NOMO-1 treated with DMSO at 0.1 percent for 48 hours (cell line): Measurements from ENCODE around the gene FBF1.
"Not testable (repeated sequence)": the region's sequence is repeated elsewhere in the genome, so short reads cannot be mapped to it uniquely, and the experiment has no call there.

ENCODE experiments used
- DNase-seq: peaks from one replicate; lab custom pipeline; 2025; ENCODE audit not compliant: unreplicated experiment; lab: John Stamatoyannopoulos, UW

FBF1 gene

DNA sequence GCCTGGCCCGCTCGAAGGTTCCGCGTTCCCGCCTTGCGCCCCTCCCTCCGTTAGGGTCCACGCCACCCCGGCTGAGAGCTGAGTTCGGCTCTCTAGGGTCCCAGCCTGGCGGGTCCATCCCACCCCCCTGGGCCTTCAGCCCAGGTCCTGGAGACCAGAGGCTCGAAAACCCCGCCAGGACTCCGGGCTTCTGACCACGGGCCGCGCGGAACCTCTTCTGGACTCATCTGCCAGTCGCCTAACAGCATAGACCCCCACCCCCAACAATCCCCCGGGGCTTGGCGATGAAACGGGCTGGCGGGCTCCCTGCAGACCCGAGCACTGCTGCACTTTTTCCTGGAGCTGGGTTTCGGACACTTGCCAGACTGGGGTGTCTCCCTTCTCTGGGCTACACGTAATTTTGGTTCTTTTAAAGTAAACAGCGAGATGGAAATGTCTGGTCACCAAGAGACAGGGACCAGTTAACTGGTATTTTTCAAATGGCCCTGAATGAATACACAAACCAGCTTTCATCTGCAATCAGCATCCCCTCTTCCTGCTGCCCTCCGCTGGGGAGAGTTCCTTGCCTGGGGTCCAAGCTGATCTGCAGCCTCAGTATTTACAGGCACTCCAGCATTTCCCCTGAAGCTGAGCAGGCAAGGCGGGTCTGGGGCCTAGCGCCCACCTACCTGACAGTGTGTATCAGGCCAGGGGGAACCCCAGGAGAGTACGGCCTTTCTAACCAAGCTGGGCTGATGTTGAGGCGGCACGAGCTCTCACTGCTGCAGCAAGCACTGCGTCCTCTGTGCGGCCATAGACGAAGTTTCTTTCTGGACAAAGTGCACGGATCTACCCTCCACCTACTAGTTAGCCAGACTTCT, 43.5 kb downstream of the FBF1 start:
- no peak for DNase-seq

DNA sequence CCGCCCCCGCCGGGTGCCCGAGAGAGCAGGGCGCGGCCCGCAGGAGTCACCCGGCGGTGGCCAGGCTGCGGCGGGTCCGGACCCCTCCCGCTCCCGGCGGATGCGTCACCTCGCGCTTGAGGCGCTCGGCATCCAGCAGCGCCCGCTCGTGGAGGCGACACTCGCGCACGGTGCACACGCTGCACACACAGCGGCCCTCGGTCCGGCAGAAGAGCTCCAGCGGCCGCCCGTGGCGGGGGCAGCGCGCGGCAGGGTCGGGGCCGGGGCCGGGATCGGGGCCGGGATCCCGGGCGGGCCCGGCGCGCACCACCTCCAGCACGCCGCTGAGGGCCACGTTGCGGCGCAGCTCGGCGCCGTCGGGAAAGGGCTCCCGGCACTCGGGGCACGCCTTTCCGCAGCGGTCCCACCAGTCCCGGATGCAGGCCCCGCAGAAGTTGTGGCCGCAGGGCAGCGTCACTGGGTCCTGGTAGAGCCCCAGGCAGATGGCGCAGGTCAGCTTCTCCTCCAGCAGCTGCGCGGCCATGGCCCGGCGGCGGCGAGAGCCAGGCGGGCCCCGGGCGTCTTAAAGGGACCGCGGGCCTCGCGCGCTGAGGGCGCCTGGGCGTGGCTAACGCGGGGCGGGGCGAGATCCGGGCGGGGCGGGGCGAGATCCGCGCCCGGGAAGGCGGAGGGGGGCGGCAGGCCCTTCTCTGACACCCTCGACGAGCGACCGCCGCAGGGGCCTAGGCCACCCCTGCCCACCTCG, 44.3 kb downstream of the FBF1 start, which contains the start of gene TRIM65:
TSS of gene TRIM65 (minus strand) at position 537 of the 745 bp plus-strand sequence. CDS start at position 523, 14 bp downstream.
- peak; percentile 68 for DNase-seq

DNA sequence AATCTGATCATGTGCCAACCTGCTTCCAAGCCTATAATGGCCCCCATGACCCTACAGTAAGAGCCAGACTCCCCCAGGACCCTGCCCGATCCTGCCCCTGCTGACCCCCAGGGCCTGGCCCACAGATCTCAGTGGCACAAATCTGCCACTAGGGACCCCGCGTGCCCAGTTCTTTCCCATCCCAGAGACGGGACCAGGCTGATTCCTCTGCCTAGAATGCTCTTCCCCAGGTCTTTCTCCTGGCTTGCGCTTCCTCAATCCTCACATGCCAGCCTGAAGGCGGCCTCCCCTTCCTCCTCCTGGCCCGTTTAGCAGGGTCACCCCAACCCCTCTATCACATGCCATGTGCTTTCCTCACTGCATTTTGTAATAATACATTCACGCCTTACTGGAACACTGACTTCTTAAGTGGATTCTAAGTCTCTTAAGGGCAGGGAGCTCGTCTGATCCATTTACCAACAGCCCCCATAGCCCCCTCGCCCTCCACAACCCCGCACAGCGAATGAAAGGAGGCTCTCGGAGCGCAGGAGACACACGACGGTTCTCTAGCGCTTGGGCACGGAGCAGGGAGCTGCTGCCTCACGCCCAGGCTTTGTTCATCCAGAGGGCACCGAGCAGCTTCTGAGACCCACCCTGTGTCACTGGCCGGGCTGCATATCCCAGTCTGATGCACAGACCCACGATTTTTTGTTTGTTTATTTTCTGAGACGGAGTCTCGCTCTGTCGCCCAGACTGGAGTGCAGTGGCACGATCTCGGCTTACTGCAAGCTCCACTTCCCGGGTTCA, 45.3 kb downstream of the FBF1 start:
- no peak for DNase-seq

DNA sequence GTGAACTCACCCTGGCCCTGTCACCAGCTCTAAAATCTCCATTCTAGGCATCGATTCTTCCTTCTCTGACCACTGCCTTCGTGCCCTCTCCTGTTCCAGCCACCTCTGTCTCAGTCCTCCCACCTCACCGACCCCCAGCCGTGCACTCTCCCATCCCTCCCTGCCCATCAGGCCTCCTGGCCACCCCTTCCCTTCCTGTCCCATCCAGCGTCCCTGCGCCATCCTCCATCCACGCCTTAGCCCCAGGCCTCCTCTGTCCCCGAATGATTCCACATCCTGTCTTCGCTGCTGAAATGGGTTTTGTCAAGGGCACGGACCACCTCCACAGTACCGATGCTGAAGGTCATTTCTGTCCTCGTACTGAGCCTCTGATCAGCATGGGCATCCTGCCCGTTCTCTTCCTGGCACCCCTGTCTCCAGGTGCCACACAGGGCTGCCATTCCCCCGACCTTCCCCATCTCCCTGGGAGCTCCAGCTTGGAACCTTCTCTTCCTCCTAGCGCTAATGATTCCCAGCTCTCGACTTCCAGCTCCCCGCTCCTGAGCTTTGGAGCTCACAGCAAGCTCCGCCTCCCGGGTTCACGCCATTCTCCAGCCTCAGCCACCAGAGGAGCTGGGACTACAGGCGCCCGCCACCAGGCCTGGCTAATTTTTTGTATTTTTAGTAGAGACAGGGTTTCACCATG, 46.7 kb downstream of the FBF1 start:
- no peak for DNase-seq

DNA sequence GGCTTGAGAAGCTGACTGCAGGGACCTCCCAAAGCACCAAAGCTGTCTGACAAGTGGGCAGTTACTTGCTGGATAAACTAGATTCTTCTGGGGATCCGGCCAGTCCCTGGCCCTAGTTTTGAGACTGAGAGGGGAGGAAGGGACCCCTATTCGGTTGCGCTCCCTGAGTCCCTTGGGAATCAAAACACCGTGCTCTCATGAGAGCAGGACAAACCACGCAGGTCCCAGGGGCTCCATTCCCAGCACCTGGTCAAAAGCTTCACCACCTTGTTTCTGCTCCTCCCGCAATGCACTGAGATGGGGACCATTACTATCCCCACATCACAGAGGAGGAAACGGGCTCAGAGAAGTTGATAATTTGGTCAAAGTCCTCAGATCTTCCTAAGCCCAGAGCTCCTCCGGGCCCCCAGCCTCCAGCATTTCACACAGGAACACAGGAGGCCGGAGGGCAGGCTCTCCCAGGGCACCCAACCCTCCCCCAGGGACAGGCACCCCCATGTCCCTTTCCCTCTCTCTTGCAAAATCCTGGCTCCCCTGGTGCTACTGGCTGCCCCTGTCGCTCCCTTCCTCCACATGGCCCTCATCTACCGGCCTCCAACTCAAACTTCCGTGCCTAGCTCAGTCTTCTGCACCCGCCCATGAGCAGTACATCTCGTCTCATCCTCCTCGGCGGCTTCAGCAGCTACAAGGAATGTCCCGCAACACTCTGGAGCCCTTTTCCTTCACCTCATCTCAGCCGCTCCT, 47.4 kb downstream of the FBF1 start:
- no peak for DNase-seq

DNA sequence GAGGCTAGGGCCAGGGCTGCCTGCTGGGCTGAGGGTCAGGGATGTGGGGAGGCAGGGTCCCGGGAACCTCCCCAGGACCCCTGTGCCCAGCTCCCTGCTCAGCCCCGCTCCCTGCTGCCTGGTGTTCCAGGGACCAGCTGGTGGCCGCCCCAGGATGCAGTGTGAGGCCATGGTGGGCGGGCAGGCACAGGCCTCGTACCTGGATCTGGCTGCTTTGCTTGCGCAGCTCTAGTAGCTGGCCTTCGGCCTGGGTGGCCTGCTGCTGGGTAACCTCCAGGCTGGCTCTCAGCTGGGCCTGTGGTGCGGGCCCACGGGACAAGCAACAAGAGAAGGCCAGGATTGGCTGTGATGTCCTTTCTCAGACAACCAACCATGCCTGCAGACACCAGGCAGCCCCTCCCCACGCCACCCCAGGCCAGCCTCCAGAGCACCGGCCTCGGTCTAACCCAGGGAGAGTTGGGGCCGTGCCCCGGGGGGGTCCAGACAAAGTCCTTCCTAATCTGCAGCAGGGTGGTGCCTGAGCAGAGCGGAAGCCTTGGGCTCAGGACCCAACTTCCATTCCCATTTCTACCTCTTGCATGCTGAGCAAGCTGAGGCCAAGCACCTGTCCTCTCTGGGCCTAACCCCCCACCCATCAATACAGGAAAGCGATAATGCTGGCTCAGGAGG, 48.2 kb downstream of the FBF1 start:
- DNase-seq = no peak

DNA sequence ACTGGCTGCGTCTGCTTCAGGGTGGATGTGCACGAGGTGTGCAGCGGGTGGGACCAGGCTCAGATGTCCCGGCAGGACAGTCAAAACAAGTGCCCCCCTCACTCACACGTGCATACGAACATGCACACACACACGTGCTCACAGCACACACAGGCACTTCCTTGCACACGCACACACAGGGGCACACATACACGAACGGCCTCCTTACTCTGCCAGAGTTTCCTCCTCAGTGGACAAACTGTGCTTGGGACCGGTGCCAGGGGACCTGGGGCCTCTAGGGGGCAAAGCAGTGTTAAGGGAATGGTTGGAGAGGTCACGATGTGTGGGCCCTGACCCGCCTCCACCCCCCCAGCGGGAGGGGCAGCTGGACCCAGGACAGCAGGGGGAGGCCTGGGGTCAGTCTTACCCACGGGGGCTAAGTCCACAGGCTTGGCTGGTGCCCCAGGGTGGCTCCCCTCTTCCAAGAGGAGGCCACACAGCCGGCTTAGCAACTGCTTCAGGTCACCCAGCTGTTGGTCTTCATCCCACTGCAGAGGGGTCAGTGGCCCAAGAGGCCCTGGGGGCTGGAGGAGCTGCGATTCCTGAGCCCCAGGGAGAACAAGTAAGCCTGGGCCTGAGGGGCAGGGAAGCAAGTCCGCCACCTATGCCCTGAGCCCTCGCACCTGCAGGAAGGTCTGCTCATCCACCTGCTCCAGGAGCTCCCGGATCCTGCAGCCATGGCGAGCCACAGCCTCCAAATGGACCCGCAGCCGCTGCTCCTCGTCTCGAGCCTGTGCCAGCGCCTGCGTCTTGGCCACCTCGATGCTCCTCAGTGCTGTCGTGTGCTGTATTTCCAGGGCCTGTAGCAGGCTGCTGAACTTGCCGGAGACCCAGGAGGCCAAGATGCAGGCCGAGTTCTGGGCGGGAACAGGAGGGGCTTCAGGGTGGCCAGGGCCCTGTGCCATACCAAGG, 49.0 kb downstream of the FBF1 start:
- no peak for DNase-seq

DNA sequence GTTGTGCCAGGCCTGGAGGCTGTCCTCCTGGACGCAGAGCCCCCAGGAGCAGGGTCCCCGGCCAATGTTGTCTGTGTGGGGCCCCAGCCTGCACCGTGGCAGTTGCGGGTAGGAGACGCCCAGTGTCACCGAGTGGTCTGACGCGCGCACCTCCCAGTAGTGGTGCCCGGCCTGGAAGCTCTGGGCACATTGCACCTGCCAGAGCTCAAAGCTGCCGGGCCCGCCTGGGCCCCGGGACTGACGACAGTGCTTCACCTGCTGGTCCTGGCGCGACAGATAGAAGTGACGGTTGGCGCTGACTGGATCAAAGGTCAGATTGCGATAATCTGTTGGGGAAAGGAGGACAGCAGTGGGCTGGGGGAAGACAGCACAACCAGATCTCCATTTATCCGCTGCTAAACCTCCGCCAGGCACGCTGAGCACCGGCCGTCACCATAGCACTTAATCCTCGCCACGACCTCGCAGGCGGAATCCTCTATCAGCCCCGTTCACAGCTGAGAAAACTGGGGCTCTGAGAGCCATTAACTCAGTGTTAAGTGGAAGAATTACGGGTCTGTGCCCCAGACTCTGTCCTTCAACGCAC, 49.7 kb downstream of the FBF1 start:
- no peak for DNase-seq

DNA sequence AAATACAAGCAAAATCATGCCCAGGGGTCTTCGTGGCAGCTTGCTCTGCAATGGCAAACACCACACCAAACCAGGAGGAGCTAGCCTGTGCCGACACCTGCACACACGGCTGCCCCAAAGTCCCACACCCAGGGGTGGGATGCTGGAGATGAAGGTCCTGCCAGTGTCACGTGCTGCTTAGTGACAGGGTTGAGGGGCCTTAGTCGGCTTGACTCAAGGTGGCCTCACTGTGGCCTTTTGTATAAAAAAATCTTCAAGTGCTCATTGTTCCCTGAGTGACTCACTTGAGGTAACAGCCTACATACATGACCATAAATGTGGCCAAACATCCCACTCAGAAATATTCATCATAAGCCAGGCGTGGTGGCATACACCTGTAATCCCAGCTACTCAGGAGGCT, 51.4 kb downstream of the FBF1 start:
- no peak for DNase-seq

DNA sequence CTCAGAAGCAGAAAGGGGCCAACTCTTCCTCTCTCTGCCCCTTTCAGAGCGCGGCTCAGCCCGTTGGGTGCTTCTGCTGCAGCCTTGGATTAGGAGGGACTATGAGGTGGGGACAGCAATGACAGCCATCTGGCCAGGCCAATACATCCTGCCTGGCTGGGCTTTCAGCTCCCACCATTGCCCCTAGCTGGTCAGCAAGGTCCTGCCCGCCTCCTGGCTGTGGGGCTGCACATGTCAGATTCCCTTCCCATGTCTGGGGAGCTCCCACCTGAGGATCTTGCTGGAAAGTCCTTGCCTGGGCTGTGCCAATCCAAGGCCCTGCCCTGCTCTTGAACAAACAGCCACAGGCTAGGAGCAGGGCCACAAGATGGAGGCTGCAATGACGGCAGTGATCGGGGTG, 52.4 kb downstream of the FBF1 start:
- DNase-seq = no peak

DNA sequence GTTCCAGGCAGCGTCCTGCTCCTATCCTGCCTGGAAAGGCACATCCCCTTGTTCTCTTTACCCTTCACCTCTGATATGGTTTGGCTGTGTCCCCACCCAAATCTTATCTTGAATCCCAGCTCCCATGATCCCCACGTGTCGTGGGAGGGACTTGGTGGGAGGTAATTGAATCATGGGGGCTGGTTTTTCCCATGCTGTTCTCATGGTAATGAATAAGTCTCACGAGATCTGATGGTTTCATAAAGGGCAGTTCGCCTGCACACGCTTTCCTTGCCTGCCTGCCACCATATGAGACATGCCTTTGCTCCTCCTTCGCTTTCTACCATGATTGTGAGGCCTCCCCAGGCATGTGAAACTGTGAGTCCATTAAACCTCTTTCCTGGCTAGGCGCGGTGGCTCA, 55.0 kb downstream of the FBF1 start:
- not testable (repeated sequence) for DNase-seq

DNA sequence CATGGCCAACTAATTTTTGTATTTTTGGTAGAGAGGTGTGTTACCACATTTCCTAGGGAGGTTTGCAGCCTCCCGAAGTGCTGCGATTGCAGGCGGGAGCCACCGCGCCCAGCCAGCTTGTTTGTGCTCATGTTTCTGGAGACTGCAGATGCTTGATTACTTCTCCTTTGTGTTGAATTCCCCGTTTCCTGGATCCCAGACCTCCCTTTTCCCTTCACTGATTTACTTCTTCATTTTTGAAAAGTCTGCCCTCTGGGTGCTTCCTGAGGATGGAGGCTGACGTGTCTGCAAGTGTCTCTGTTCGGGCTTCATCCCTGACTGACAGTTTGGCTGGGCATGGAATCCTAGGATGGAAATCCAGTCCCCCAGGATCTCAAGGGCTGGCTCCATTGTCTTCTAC, 55.4 kb downstream of the FBF1 start:
- no peak for DNase-seq

DNA sequence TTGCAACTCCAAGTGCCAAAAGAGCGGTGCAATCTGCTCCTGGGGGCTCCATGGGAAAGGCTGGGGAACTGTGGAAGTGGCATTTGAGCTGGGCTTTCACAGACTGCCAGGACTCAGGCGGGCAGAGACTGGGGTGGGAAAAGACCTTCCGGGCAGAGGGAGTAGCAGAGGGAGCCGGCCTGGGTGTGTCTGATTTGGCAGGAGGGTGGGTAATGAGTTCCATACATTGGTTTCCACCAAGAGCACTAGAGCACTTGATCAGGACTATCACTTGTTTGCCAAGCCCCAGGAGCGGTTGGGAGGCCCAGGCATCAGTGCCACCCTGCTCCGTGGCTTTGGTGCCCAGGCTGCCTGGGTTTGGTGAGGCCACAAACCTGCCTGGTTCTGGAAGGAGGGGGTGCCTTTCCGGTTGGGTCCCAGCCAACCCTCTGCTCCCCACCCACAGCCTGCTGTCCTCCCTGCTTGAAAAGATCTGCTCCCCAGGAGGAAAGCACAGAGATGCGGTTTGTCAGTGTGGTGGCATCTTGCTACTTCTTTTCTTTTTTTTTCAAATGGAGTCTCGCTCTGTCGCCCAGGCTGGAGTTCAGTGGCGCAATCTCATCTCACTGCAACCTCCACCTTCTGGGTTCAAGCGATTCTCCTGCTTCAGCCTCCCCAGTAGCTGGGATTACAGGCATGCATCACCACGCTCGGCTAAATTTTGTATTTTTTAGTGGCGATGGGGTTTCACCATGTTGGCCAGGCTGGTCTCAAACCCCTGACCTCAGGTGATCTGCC, 59.0 kb downstream of the FBF1 start:
- DNase-seq = no peak

DNA sequence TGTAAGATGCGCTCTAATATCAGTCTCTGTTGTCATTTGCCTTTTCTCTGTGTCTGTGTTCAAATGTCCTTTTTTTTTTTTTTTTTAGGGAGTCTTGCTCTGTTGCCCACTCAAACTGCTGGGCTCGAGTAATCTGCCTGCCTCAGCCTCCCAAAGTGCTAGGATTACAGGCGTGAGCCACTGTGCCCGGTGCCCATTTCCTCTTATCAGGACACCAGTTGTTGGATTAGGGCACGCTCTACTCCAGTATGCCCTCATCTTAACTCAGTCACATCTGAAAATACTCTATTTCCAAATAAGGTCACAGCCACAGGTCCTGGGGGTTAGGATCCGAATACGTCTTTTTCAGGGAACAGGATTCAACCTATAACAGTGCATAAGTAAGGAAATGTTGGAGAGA, 60.6 kb downstream of the FBF1 start:
- DNase-seq = no peak

DNA sequence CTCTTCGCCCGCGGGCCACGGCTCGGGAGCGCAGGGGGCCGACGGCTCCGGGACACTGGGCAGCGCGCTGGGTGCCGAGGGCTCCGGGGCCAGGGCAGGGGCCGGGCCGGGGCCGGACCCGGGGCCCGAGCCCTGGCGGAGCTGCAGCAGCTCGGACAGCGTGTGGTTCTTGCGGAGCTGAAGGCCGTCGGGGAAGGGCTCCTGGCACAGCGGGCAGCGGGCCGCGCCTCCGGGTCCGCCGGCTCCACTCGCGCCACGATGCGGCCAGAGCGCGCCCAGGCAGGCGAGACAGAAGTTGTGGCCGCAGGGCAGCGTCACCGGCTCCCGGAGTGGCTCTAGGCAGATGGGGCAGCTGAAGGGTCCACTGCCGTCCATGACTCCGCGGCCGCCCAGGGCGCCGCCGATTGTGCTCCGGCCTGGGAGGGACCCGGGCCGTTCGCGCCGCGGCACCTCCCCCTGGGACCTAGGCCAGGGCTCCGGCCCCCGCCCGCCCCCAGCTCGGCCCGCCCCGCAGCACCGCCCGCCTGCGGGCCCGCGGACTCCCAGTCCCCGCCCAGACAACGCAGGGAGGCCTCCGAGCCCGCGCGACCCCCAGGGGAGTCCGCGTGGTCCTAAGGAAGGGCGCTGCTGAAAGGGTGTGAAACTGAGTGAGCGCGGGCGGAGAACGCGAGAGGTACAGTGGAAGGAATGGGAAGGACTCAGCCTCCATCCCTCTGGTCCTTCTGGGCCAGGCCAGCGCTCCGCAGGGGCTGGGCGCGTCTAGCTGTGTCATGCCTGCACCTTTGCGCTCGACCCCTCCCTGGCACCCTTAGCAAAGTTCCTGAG, 62.5 kb downstream of the FBF1 start, which contains the start of gene TRIM47:
TSS of gene TRIM47 (minus strand) at position 408 of the 825 bp plus-strand sequence. CDS start at position 375, 33 bp downstream.
- DNase-seq = no peak

DNA sequence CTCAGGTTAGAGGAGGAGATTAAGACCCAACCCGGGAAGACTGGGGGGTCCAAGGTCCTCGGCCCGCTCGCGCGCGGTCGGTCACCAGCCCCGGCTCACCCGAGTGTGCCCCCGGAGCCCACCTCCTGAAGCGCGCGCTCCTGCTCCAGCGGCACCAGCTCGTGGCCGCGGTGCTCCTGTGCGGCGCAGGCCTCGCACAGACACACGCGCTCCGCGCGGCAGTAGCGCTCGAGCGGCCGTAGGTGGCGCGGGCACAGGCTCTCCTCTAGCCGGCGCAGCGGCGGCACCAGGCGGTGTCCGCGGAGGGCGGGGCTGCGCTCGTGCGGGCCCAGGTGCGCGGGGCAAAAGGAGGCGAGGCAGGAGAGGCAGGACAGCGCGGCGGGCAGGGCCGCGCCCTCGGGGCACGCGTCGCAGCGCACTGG, 63.1 kb downstream of the FBF1 start:
- DNase-seq = peak; percentile 68
